K562 (cell line): ENCODE measurements around the gene POC1B. TPM values are rescaled to one million over a fixed set of nuclear protein-coding genes. Genes with fewer than 3 reads are reported as not detected.

Experiments
- ATAC-seq: fragments of 200-7000 bp; cut with Tn5 transposase; 3 replicates; pipeline ENCODE4 v1.9.1; 2020; ENCODE audit warnings: moderate library complexity
- BruUV-seq: library from RNA; stranded (reverse); fragments of 400-500 nt; replicated peaks from 2 replicates; lab custom pipeline; 2021; lab: Mats Ljungman, UMichigan
- CTCF ChIA-PET: fragments of 300-600 bp; formaldehyde crosslinking; extraction: SDS; loops from one replicate; lab custom pipeline; 2021; ENCODE audit warnings: low intra/inter-chr PET ratio; lab: Yijun Ruan, JAX
- POLR2A ChIA-PET: fragments of 300-600, 350-650 bp; sonication (Branson Sonifier 250); formaldehyde crosslinking; extraction: SDS; loops from one replicate; lab custom pipeline; 2021; ENCODE audit warnings: antibody characterized with exemption, inconsistent platforms; lab: Yijun Ruan, JAX
- DNase-seq, 4 experiments: peaks; one replicate each; pipeline versions ENCODE4 v3.0.0 to v3.0.0-alpha.2; 2011 to 2018; ENCODE audit warnings: low spot score in 3 of 4, mixed read lengths in 3 of 4; ENCODE audit errors: extremely low read depth in 1 of 4
- FAIRE-seq: peaks from 2 replicates; lab custom pipeline; 2011; peaks lifted over from hg19 to GRCh38; lab: Jason Lieb, UNC
- H2AFZ ChIP-seq: 2 replicates; pipeline ENCODE4 v1.6.0; 2011; ENCODE audit warnings: low read depth, low read length, control low read depth, inconsistent platforms
- H3K27ac ChIP-seq: fragments of 200-600 bp; 3 replicates; pipeline ENCODE4 v1.8.0; 2011; ENCODE audit warnings: low read depth, mild to moderate bottlenecking, control low read depth, inconsistent platforms, low read length, moderate library complexity, mixed read lengths; ENCODE audit errors: extremely low read depth
- H3K27me3 ChIP-seq, 2 experiments: fragments of 300-600 bp in 1 of 2; 2 replicates in 1 of 2; 3 replicates in 1 of 2; pipeline versions ENCODE4 v1.6.0 to v1.8.0; 2011; ENCODE audit warnings: inconsistent platforms in 2 of 2, low read length in 2 of 2, mild to moderate bottlenecking in 1 of 2, mixed read lengths in 1 of 2, moderate library complexity in 1 of 2; ENCODE audit not compliant: control insufficient read depth in 2 of 2, insufficient read depth in 2 of 2
- H3K36me3 ChIP-seq: fragments of 300-600 bp; 3 replicates; pipeline ENCODE4 v1.8.0; 2011; ENCODE audit warnings: mild to moderate bottlenecking, low read length, inconsistent platforms; ENCODE audit not compliant: control insufficient read depth, insufficient read depth
- H3K4me1 ChIP-seq, 2 experiments: fragments of 200-600 bp in 1 of 2; replicated peaks in 1 of 2; 2 replicates in 1 of 2; 3 replicates in 1 of 2; pipeline versions ENCODE4 v1.5.1 to v1.8.0; 2011; ENCODE audit warnings: inconsistent platforms in 2 of 2, low read length in 2 of 2, mild to moderate bottlenecking in 1 of 2, mixed read lengths in 1 of 2, moderate library complexity in 1 of 2; ENCODE audit not compliant: control insufficient read depth in 2 of 2, insufficient read depth in 2 of 2
- H3K4me2 ChIP-seq: 2 replicates; pipeline ENCODE4 v1.6.1; 2011; ENCODE audit warnings: low read length, control low read depth, inconsistent platforms, mixed read lengths; ENCODE audit not compliant: insufficient read depth
- H3K4me3 ChIP-seq: fragments of 200-600 bp; sonication (generic), shearing (Covaris generic); 2 replicates; pipeline ENCODE4 v1.5.1; 2016; ENCODE audit warnings: control low read depth, inconsistent platforms
- H3K79me2 ChIP-seq: fragments of 200-600 bp; 3 replicates; pipeline ENCODE4 v1.8.0; 2011; ENCODE audit warnings: low read length, inconsistent platforms; ENCODE audit not compliant: control insufficient read depth, insufficient read depth
- H3K9ac ChIP-seq, 2 experiments: 2 replicates each; pipeline versions ENCODE4 v1.6.0 to v1.6.1; 2011; ENCODE audit warnings: low read depth in 2 of 2, low read length in 2 of 2, control low read depth in 1 of 2, inconsistent platforms in 1 of 2, mild to moderate bottlenecking in 1 of 2, mixed read lengths in 1 of 2; ENCODE audit not compliant: insufficient read depth in 1 of 2
- H3K9me1 ChIP-seq: one replicate; pipeline ENCODE4 v1.6.0; 2011; ENCODE audit warnings: inconsistent platforms, mild to moderate bottlenecking, low read length, moderate library complexity; ENCODE audit not compliant: control insufficient read depth, insufficient read depth
- H3K9me3 ChIP-seq: replicated peaks from 2 replicates; pipeline ENCODE4 v1.5.1; 2011; ENCODE audit warnings: low read depth, low read length, inconsistent platforms; ENCODE audit not compliant: control insufficient read depth, insufficient read depth
- H4K20me1 ChIP-seq: replicated peaks from 2 replicates; pipeline ENCODE4 v1.6.1; 2011; ENCODE audit warnings: low read length, inconsistent platforms, mixed read lengths; ENCODE audit not compliant: control insufficient read depth, insufficient read depth
- ETV5 ChIP-seq: sonication (generic); formaldehyde crosslinking; IDR thresholded peaks from 2 replicates; pipeline ENCODE4 v1.4.0; 2020; ENCODE audit warnings: low read depth, mild to moderate bottlenecking, missing genetic modification reagents
- MAFF ChIP-seq: IDR thresholded peaks from 2 replicates; pipeline ENCODE4 v1.6.1; 2012; ENCODE audit warnings: low read length, improper control_type of control experiment
- PCBP2 ChIP-seq: fragments of 200-400 bp; formaldehyde crosslinking; IDR thresholded peaks from 2 replicates; pipeline ENCODE4 v1.6.1; 2018; ENCODE audit warnings: low read length, low read depth, mild to moderate bottlenecking, moderate library complexity; ENCODE audit not compliant: poor library complexity, severe bottlenecking
- SPI1 ChIP-seq: IDR thresholded peaks from 2 replicates; pipeline ENCODE4 v1.6.1; 2011; ENCODE audit warnings: low read depth, low read length, control low read depth, borderline replicate concordance
- SUPT5H ChIP-seq: fragments of 450-650 bp; IDR thresholded peaks from 2 replicates; pipeline ENCODE4 v1.6.1; 2016
- TAF1 ChIP-seq: IDR thresholded peaks from 2 replicates; pipeline ENCODE4 v1.6.1; 2011; ENCODE audit warnings: mild to moderate bottlenecking, low read length, moderate library complexity; ENCODE audit not compliant: insufficient read depth, control insufficient read depth, severe bottlenecking; ENCODE audit errors: extremely low read depth
- ZNF41 ChIP-seq: fragments of 250-450 bp; sonication (Bioruptor Pico); conservative IDR thresholded peaks from 2 replicates; pipeline ENCODE4 v1.4.0; 2020; ENCODE audit warnings: mild to moderate bottlenecking
- ZNF431 ChIP-seq: sonication (generic); formaldehyde crosslinking; IDR thresholded peaks from 2 replicates; pipeline ENCODE4 v1.8.0; 2022; ENCODE audit warnings: mild to moderate bottlenecking, missing genetic modification reagents
- WGBS: fragments of 100-300 bp; shearing (Covaris generic); methylation state at CpG from one replicate; pipeline ENCODE4 v1.1.6; 2016; ENCODE audit warnings: low coverage, mixed read lengths; ENCODE audit not compliant: insufficient coverage; ENCODE audit errors: missing lambda C conversion rate; 5-methylcytosine and 5-hydroxymethylcytosine counted together
- in situ Hi-C: fragments of 300-500 bp; cut with MboI; formaldehyde crosslinking; loops from 4 replicates; pipeline ENCODE4 v1.15.0; 2018; ENCODE audit warnings: inconsistent platforms, mixed read lengths
- intact Hi-C: fragments of 100-400 bp; cut with micrococcal nuclease; formaldehyde crosslinking; loops from 2 replicates; pipeline ENCODE4 v1.14.2; 2022
- polyA plus RNA-seq, 8 experiments: library from polyadenylated mRNA; depleted of rRNA in 4 of 8; stranded (reverse) in 5 of 8; unstranded in 3 of 8; fragments of >200 nt; fragmentation: Nextera tagmentation in 2 of 8; fragmentation: Illumina TruSeq in 1 of 8; extraction: Ambion mirVana in 2 of 8; extraction: Trizol in 1 of 8; gene quantifications; 2 replicates each; pipeline versions ENCODE4 v1.2.1 to v1.2.3, GENCODE V29; 2011 to 2014; ENCODE audit warnings: inconsistent platforms in 1 of 8, missing spikeins in 1 of 8
- total RNA-seq, 7 experiments: library from RNA; depleted of rRNA in 6 of 7; stranded (reverse); fragments of >200 nt in 6 of 7; fragmentation: Illumina TruSeq in 2 of 7; extraction: Trizol in 2 of 7; gene quantifications; 2 replicates each; pipeline versions ENCODE4 v1.2.1 to v1.2.3, GENCODE V29; 2011 to 2021; ENCODE audit warnings: low replicate concordance in 1 of 7

POC1B gene
- total and polyA plus RNA-seq, 9 of the 15 experiments (the other 6 are each of a cell fraction or from before 2014, with no cell fraction given) = 4.5 to 16.1 (median 10.4) TPM

- no peak for TF ChIP-seq SPI1
Observed at GRCh38 chr12:89376844-89377243, 149.0 kb downstream of the POC1B start (continued).

DNA sequence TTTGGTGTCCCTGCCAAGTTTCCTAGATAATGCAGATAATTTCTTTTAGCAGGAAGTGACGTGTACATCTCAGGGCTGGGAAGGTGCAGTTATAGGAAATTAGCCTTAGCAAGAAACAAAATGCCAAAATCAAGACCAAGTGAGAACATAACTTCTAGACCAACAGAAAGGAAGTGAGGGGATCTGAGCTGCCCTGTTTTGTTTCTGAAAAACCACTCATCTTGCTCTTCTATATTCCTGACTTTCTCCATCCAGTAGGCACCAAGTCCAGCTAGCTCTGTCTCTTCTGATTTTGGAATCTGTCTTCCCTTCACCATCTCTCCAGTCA, 149.7 kb downstream of the POC1B start:
- peaks cover 0 to 19% of the 10 kb centered on the region in 2 experiments; a peak in 3 of 5 replicates for H3K4me1 ChIP-seq
- no peaks in the 10 kb centered on the region for H3K9me3 ChIP-seq
- ChIA-PET POLR2A (no interaction called here), CTCF (no interaction called here)
- no peak for FAIRE-seq
- BruUV-seq = no TSS peak
- WGBS = 0% methylated on average over 1 of the region's 1 CpG
- DNase-seq = no peak
- H3K9me1 ChIP-seq = no peaks in the 10 kb centered on the region
- no peak overlapping the region for H3K4me2 ChIP-seq
- H3K27me3 ChIP-seq = no peaks in the 10 kb centered on the region; a peak in 1 of 5 replicates
- TF ChIP-seq PCBP2 (no peak), ETV5 (CRISPR knock-in tag) (no peak), MAFF (no peak), ZNF431 (CRISPR knock-in tag) (no peak), TAF1 (no peak), ZNF41 (CRISPR knock-in tag) (no peak), SUPT5H (no peak)
- TF ChIP-seq, all 486 proteins: peak for 0
- peak overlapping the region; percentile 62; the same call in 1 of the 2 replicates for H2AFZ ChIP-seq
- in situ Hi-C loops (no loop called here), intact Hi-C loops (no loop called here)
- ATAC-seq = no peak
- H3K79me2 ChIP-seq = no peaks in the 10 kb centered on the region
- H4K20me1 ChIP-seq = no peaks in the 10 kb centered on the region
- no peak overlapping the region for H3K9ac ChIP-seq
- no peaks in the 10 kb centered on the region for H3K36me3 ChIP-seq
- no peak overlapping the region for H3K4me3 ChIP-seq
- no peak overlapping the region for H3K27ac ChIP-seq
